Lung (tissue), 12 donors: Measurements from ENCODE around the gene SH3BGR. TPM values are rescaled to one million over a fixed set of nuclear protein-coding genes. Genes with fewer than 3 reads are reported as not detected.

Source experiments
- ATAC-seq: fragments of 200-7000 bp; cut with Tn5 transposase; one replicate; pipeline ENCODE4 v1.9.1; 2020; ENCODE audit warnings: moderate number of reproducible peaks; ENCODE audit not compliant: insufficient read depth, low FRiP score
- DNase-seq, 3 donors: peaks; one replicate each; pipeline ENCODE4 v3.0.0-alpha.2; 2013 to 2017
- H3K27ac ChIP-seq, 2 donors: one replicate each; pipeline ENCODE4 v1.5.1; 2013; ENCODE audit warnings: mild to moderate bottlenecking in 2 of 2, moderate library complexity in 2 of 2, control low read depth in 1 of 2, inconsistent platforms in 1 of 2, low read depth in 1 of 2, low read length in 1 of 2
- H3K27me3 ChIP-seq, 3 donors: one replicate each; pipeline ENCODE4 v1.5.1; 2013; ENCODE audit warnings: low read length in 2 of 3; ENCODE audit not compliant: control insufficient read depth in 3 of 3, insufficient read depth in 3 of 3
- H3K36me3 ChIP-seq, 4 donors: one replicate each; pipeline ENCODE4 v1.5.1; 2013; ENCODE audit warnings: low read length in 4 of 4, mild to moderate bottlenecking in 1 of 4, moderate library complexity in 1 of 4; ENCODE audit not compliant: control insufficient read depth in 4 of 4, insufficient read depth in 4 of 4
- H3K4me1 ChIP-seq, 5 donors: one replicate each; pipeline ENCODE4 v1.5.1; 2013; ENCODE audit warnings: low read length in 5 of 5, mild to moderate bottlenecking in 2 of 5, moderate library complexity in 1 of 5; ENCODE audit not compliant: control insufficient read depth in 5 of 5, insufficient read depth in 5 of 5
- H3K4me3 ChIP-seq: one replicate; pipeline ENCODE4 v1.5.1; 2013; ENCODE audit warnings: mild to moderate bottlenecking, control low read depth, moderate library complexity
- H3K9ac ChIP-seq, 2 donors: one replicate each; pipeline ENCODE4 v1.5.1; 2013; ENCODE audit warnings: low read length in 2 of 2, control low read depth in 1 of 2; ENCODE audit not compliant: insufficient read depth in 1 of 2
- H3K9me3 ChIP-seq, 4 donors: one replicate each; pipeline ENCODE4 v1.5.1; 2013; ENCODE audit warnings: low read length in 3 of 4, mild to moderate bottlenecking in 1 of 4, moderate library complexity in 1 of 4; ENCODE audit not compliant: control insufficient read depth in 4 of 4, insufficient read depth in 3 of 4
- WGBS, 2 donors: extraction: QIAGEN DNeasy Blood & Tissue Kit; methylation state at CpG; one replicate each; pipeline ENCODE4 v1.1.7; 2013; 5-methylcytosine and 5-hydroxymethylcytosine counted together
- polyA plus RNA-seq, 2 donors: library from polyadenylated mRNA; stranded (reverse); fragments of 200-250 nt; gene quantifications; one replicate each; pipeline ENCODE4 v1.2.1, GENCODE V29; 2013
- total RNA-seq, 2 donors: library from RNA; depleted of rRNA in 1 of 2; stranded (reverse); fragments of >200 nt in 1 of 2; gene quantifications; one replicate each; pipeline ENCODE4 v1.2.1, GENCODE V29; 2014 to 2021
- TF ChIP-seq, protein P1 (sequence below): IDR thresholded peaks from 2 replicates; pipeline ENCODE4 v1.5.1; 2012; ENCODE audit warnings: mild to moderate bottlenecking; ENCODE audit errors: control extremely low read depth, extremely low read depth
- donor health status: control.
- donor health status: control.
- donor health status: Bipolar disorder and iron deficiency.
- donor health status: healthy.
- donor health status: DM: yes; HTN: yes; CAD: no.

The SH3BGR gene
- total and polyA plus RNA-seq, 4 donors, result 1.2 to 8.9 (median 3.2) TPM; not detected in 1

DNA sequence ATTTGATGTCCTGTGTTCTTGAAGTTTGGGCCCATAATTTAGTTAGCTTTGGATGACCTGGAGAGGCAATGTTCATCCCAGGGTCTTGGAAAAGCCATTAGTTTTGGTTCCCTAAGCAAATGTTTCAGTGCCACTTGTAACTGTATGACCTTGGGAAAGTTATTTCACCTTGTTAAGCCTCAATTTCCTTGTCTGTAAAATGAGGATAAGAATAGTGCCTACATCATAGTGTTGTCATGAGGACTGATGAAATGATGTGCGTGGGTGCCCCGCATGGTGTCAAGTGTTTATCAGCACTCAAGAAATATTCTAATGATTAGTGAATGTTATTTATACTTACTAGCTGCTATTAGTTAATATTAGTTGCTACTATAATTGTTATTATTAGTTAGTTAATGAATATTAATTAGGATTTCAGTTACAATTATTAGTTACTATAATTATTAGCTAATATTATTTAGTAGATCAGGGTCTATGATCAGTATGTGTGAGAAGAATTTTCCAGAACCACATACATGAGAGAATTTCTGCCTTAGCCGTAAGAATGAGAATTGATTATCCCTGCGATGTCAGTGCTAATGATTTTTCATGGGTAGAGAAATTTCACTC is 1.9 kb downstream of the SH3BGR start:
- H3K9me3 ChIP-seq, result no peaks in the 10 kb centered on the region
- no peaks in the 10 kb centered on the region for H3K27me3 ChIP-seq
- no peak overlapping the region for H3K4me3 ChIP-seq
- ATAC-seq (no peak), DNase-seq (no peak)
- no peaks in the 10 kb centered on the region for H3K36me3 ChIP-seq
- H3K4me1 ChIP-seq, result peaks cover 0 to 14% (median 0%) of the 10 kb centered on the region in 5 donors
- TF ChIP-seq, protein P1, sequence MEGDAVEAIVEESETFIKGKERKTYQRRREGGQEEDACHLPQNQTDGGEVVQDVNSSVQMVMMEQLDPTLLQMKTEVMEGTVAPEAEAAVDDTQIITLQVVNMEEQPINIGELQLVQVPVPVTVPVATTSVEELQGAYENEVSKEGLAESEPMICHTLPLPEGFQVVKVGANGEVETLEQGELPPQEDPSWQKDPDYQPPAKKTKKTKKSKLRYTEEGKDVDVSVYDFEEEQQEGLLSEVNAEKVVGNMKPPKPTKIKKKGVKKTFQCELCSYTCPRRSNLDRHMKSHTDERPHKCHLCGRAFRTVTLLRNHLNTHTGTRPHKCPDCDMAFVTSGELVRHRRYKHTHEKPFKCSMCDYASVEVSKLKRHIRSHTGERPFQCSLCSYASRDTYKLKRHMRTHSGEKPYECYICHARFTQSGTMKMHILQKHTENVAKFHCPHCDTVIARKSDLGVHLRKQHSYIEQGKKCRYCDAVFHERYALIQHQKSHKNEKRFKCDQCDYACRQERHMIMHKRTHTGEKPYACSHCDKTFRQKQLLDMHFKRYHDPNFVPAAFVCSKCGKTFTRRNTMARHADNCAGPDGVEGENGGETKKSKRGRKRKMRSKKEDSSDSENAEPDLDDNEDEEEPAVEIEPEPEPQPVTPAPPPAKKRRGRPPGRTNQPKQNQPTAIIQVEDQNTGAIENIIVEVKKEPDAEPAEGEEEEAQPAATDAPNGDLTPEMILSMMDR, result no peak
- H3K27ac ChIP-seq, result peak overlapping the region in 1 of 2 donors; percentile 93
- 97 to 98% methylated on average over 4 of the region's 4 CpGs for WGBS, 2 donors
- no peak overlapping the region for H3K9ac ChIP-seq

DNA sequence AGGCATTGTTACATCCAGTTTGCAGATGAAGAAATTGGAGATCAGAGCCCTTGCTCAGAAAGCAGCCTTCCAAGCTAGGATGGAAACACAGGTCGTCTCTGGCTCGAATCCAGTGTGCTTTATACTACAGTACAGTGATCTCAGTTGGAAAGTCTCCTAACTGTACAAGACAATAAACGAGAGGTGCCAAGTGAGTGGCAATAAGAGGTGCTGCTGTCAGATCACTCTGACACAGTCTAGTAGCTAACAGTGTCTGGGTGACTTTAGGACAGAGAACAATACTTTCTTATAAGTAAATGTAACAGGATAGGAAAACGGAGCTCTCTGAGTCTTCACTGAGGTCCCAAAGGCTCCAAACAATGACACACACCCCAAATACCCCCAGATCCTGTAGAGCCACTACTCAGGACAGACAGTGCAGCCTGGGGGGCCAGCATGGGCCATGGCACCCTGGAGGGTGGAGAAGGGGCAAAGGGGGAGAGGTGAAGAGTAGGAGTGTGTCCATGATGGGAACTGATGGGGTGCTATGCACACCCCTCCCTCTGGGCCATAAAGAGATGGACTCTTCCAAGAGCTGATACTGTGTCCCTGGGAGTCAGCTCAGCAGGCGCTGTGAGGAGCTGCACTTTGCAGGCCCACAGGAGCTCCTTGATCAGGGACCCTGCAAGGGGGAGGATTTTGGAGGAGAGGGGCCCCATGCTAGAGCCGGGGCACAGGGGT is 3.3 kb downstream of the SH3BGR start:
- H3K27me3 ChIP-seq, result no peaks in the 10 kb centered on the region
- no peaks in the 10 kb centered on the region for H3K36me3 ChIP-seq
- DNase-seq, result no peak
- H3K27ac ChIP-seq, result no peak overlapping the region
- ATAC-seq, result no peak
- H3K9me3 ChIP-seq, result no peaks in the 10 kb centered on the region
- TF ChIP-seq, protein P1, result no peak
- 75 to 80% methylated on average over 6 of the region's 6 CpGs for WGBS, 2 donors
- H3K4me3 ChIP-seq, result no peak overlapping the region
- no peak overlapping the region for H3K9ac ChIP-seq
- H3K4me1 ChIP-seq, result peaks cover 0 to 14% (median 0%) of the 10 kb centered on the region in 5 donors

DNA sequence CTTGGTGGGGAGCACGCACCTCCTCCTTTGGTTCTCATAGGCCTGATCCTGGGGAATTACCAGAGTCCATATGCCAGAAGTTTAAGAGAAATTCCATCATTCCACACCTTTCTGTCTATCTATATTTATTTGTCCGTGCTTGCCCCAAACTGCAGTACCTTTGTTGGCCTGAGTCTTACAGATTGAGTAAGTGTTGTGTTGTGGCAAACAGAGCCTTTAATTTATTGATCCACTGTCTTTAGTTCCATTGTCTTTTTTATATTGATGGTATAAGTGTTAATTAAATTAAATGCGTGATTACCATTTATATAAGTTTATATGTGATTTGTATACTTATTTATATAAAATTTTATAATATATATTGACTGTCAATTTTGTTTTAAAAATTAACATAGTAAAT is 4.9 kb downstream of the SH3BGR start:
- H3K9ac ChIP-seq, result no peak overlapping the region
- no peak for DNase-seq
- H3K27me3 ChIP-seq, result no peaks in the 10 kb centered on the region
- no peaks in the 10 kb centered on the region for H3K9me3 ChIP-seq
- TF ChIP-seq, protein P1, result no peak
- H3K27ac ChIP-seq, result no peak overlapping the region
- 93 to 97% methylated on average over 3 of the region's 3 CpGs for WGBS, 2 donors
- H3K4me1 ChIP-seq, result peaks cover 0 to 14% (median 0%) of the 10 kb centered on the region in 5 donors
- H3K4me3 ChIP-seq, result no peak overlapping the region
- H3K36me3 ChIP-seq, result no peaks in the 10 kb centered on the region
- no peak for ATAC-seq
